COR-L47 (cell line): ENCODE data around the gene CA10.

Experiments
- DNase-seq: peaks from one replicate; lab custom pipeline; 2025; lab: John Stamatoyannopoulos, UW

The CA10 gene

GRCh38 chr17:51645056-51645455, 513.5 kb downstream of the CA10 start:
- DNase-seq, result no peak

GRCh38 chr17:51643702-51644490, 514.6 kb downstream of the CA10 start:
- no peak for DNase-seq

- no peak for DNase-seq
Observed at GRCh38 chr17:51642029-51642428, 516.5 kb downstream of the CA10 start.

GRCh38 chr17:51640108-51640622, 518.3 kb downstream of the CA10 start:
- no peak for DNase-seq

- DNase-seq, result no peak
Observed at GRCh38 chr17:51638971-51639370, 519.5 kb downstream of the CA10 start.

- no peak for DNase-seq
Observed at GRCh38 chr17:51636291-51636690, 522.2 kb downstream of the CA10 start.

- DNase-seq, result peak; percentile 15
Observed at GRCh38 chr17:51630101-51630671, 528.3 kb downstream of the CA10 start.

GRCh38 chr17:51629232-51629631, 529.3 kb downstream of the CA10 start:
- DNase-seq, result no peak

GRCh38 chr17:51627779-51628178, 530.7 kb downstream of the CA10 start:
- DNase-seq, result no peak

GRCh38 chr17:51618476-51618875, 540.0 kb downstream of the CA10 start:
- no peak for DNase-seq

- DNase-seq, result no peak
Observed at GRCh38 chr17:51617986-51618385, 540.5 kb downstream of the CA10 start.

- DNase-seq, result no peak
Observed at GRCh38 chr17:51613255-51613654, 545.3 kb downstream of the CA10 start.

GRCh38 chr17:51612692-51613091, 545.8 kb downstream of the CA10 start:
- DNase-seq, result no peak

GRCh38 chr17:51611585-51611984, 546.9 kb downstream of the CA10 start:
- DNase-seq, result no peak

GRCh38 chr17:51610834-51611233, 547.7 kb downstream of the CA10 start:
- DNase-seq, result no peak

- DNase-seq, result no peak
Observed at GRCh38 chr17:51610155-51610554, 548.4 kb downstream of the CA10 start.

GRCh38 chr17:51608251-51608933, 550.1 kb downstream of the CA10 start:
- no peak for DNase-seq

- no peak for DNase-seq
Observed at GRCh38 chr17:51607512-51607911, 551.0 kb downstream of the CA10 start.

GRCh38 chr17:51604299-51605020, 554.1 kb downstream of the CA10 start:
- no peak for DNase-seq

- DNase-seq, result no peak
Observed at GRCh38 chr17:51601622-51602261, 556.8 kb downstream of the CA10 start.

GRCh38 chr17:51598824-51599223, 559.7 kb downstream of the CA10 start:
- DNase-seq, result no peak

GRCh38 chr17:51597345-51597744, 561.2 kb downstream of the CA10 start:
- no peak for DNase-seq
